CD4-positive, alpha-beta T cell treated with Interferon gamma for 1 hour (primary cell): Measurements from ENCODE around the gene ADAMTS12.
"Not testable (repeated sequence)": the region's sequence is repeated elsewhere in the genome, so short reads cannot be mapped to it uniquely, and the experiment has no call there.

Source experiments
- DNase-seq: peaks from one replicate; pipeline ENCODE4 v3.0.0-alpha.2; 2020

Gene ADAMTS12

GRCh38 chr5:33891788-33892619 is at the start of gene ADAMTS12:
TSS of gene ADAMTS12 (minus strand) at chr5:33891990. CDS start at chr5:33891856, 134 bp downstream.
- no peak for DNase-seq

- DNase-seq: no peak
Observed at GRCh38 chr5:33941090-33941489, 49.3 kb upstream of the ADAMTS12 start.

GRCh38 chr5:33939556-33940262 is 47.9 kb upstream of the ADAMTS12 start:
- DNase-seq: no peak

- DNase-seq: no peak
Observed at GRCh38 chr5:33938881-33939280, 47.1 kb upstream of the ADAMTS12 start.

- no peak for DNase-seq
Observed at GRCh38 chr5:33938507-33938796, 46.7 kb upstream of the ADAMTS12 start.

GRCh38 chr5:33937707-33938506 is 46.1 kb upstream of the ADAMTS12 start:
- DNase-seq: no peak

- no peak for DNase-seq
Observed at GRCh38 chr5:33937017-33937706, 45.4 kb upstream of the ADAMTS12 start.

GRCh38 chr5:33936381-33937016 is 44.7 kb upstream of the ADAMTS12 start, which contains the start of gene RXFP3:
TSS of gene RXFP3 (plus strand) at chr5:33936386. CDS start at chr5:33936741, 355 bp downstream.
- DNase-seq: no peak

GRCh38 chr5:33936004-33936380 is 44.2 kb upstream of the ADAMTS12 start:
- no peak for DNase-seq

GRCh38 chr5:33934176-33934575 is 42.4 kb upstream of the ADAMTS12 start:
- no peak for DNase-seq

- no peak for DNase-seq
Observed at GRCh38 chr5:33933723-33934169, 42.0 kb upstream of the ADAMTS12 start.

GRCh38 chr5:33931136-33931535 is 39.3 kb upstream of the ADAMTS12 start:
- no peak for DNase-seq

GRCh38 chr5:33929925-33930690 is 38.3 kb upstream of the ADAMTS12 start:
- no peak for DNase-seq

GRCh38 chr5:33928283-33928682 is 36.5 kb upstream of the ADAMTS12 start:
- DNase-seq: no peak

- no peak for DNase-seq
Observed at GRCh38 chr5:33927685-33928084, 35.9 kb upstream of the ADAMTS12 start.

- DNase-seq: no peak
Observed at GRCh38 chr5:33925278-33925677, 33.5 kb upstream of the ADAMTS12 start.

- no peak for DNase-seq
Observed at GRCh38 chr5:33921002-33921401, 29.2 kb upstream of the ADAMTS12 start.

- DNase-seq: not testable (repeated sequence)
Observed at GRCh38 chr5:33914844-33915243, 23.1 kb upstream of the ADAMTS12 start.

- DNase-seq: not testable (repeated sequence)
Observed at GRCh38 chr5:33906248-33906647, 14.5 kb upstream of the ADAMTS12 start.

GRCh38 chr5:33905381-33905780 is 13.6 kb upstream of the ADAMTS12 start:
- DNase-seq: no peak

- DNase-seq: no peak
Observed at GRCh38 chr5:33903118-33903517, 11.3 kb upstream of the ADAMTS12 start.
